Uterus (tissue), 4 donors: ENCODE data around the gene LCN10. TPM values are rescaled to one million over a fixed set of nuclear protein-coding genes. Genes with fewer than 3 reads are reported as not detected.

Source experiments
- DNase-seq, 2 donors: peaks; one replicate each; pipeline ENCODE4 v3.0.0-alpha.2; 2019 to 2020
- H3K27ac ChIP-seq, 2 donors: fragments of 200-600 bp; sonication (generic); 1 replicate in 1 of 2; 2 replicates in 1 of 2; pipeline ENCODE4 v1.5.1; 2016 to 2018
- H3K27me3 ChIP-seq, 2 donors: fragments of 200-600 bp; sonication (generic); one replicate each; pipeline ENCODE4 v1.5.1; 2018 to 2019; ENCODE audit warnings: control low read depth in 1 of 2
- H3K36me3 ChIP-seq, 2 donors: fragments of 200-600 bp; sonication (generic); one replicate each; pipeline ENCODE4 v1.5.1; 2019; ENCODE audit warnings: control low read depth in 1 of 2
- H3K4me1 ChIP-seq, 2 donors: fragments of 200-600 bp; sonication (generic); one replicate each; pipeline ENCODE4 v1.5.1; 2018 to 2019; ENCODE audit warnings: control low read depth in 1 of 2
- H3K4me3 ChIP-seq, 2 donors: fragments of 200-600 bp; sonication (generic); 1 replicate in 1 of 2; 2 replicates in 1 of 2; pipeline ENCODE4 v1.5.1; 2018 to 2019; ENCODE audit warnings: mild to moderate bottlenecking in 1 of 2
- H3K9me3 ChIP-seq, 2 donors: fragments of 200-600 bp; sonication (generic); one replicate each; pipeline ENCODE4 v1.5.1; 2019; ENCODE audit warnings: control low read depth in 1 of 2
- CTCF ChIP-seq, 4 experiments: fragments of 200-600 bp in 2 of 4; fragments of 450-650 bp in 2 of 4; sonication (generic) in 2 of 4; IDR thresholded peaks; one replicate each; pipeline ENCODE4 v1.5.1; 2016 to 2019; ENCODE audit warnings: antibody characterized with exemption in 4 of 4, mild to moderate bottlenecking in 2 of 4, moderate library complexity in 1 of 4
- POLR2A ChIP-seq, 2 donors: fragments of 450-650 bp; IDR thresholded peaks; one replicate each; pipeline ENCODE4 v1.6.1; 2016; ENCODE audit warnings: antibody characterized with exemption in 2 of 2, mild to moderate bottlenecking in 1 of 2, moderate library complexity in 1 of 2
- intact Hi-C: fragments of 100-400 bp; cut with DNase I; formaldehyde crosslinking; loops from one replicate; pipeline ENCODE4 v1.15.1; 2023; ENCODE audit warnings: low total_unique reads
- total RNA-seq, 4 donors: library from RNA; depleted of rRNA in 3 of 4; stranded (reverse); fragments of >200 nt in 3 of 4; gene quantifications; one replicate each; pipeline versions ENCODE4 v1.1.0 to v1.2.4, GENCODE V29; 2014 to 2023
- donor health status: DM: yes; HTN: yes; CAD: no.

Gene LCN10
- total RNA-seq, 4 donors from 2014 or later, result 0.55 to 81.4 (median 20.4) TPM

GRCh38 chr9:136760424-136760823, 17.7 kb upstream of the LCN10 start:
- no peaks in the 10 kb centered on the region for H3K4me1 ChIP-seq
- intact Hi-C loops, result no loop called here
- no peaks in the 10 kb centered on the region for H3K36me3 ChIP-seq
- no peaks in the 10 kb centered on the region for H3K27me3 ChIP-seq
- H3K27ac ChIP-seq, result no peak overlapping the region
- H3K4me3 ChIP-seq, result no peak overlapping the region
- no peak for DNase-seq
- no peaks in the 10 kb centered on the region for H3K9me3 ChIP-seq
- TF ChIP-seq POLR2A (IDR thresholded peaks at IDR 0.05) (no peak), CTCF (IDR thresholded peaks at IDR 0.05) (no peak)

DNA sequence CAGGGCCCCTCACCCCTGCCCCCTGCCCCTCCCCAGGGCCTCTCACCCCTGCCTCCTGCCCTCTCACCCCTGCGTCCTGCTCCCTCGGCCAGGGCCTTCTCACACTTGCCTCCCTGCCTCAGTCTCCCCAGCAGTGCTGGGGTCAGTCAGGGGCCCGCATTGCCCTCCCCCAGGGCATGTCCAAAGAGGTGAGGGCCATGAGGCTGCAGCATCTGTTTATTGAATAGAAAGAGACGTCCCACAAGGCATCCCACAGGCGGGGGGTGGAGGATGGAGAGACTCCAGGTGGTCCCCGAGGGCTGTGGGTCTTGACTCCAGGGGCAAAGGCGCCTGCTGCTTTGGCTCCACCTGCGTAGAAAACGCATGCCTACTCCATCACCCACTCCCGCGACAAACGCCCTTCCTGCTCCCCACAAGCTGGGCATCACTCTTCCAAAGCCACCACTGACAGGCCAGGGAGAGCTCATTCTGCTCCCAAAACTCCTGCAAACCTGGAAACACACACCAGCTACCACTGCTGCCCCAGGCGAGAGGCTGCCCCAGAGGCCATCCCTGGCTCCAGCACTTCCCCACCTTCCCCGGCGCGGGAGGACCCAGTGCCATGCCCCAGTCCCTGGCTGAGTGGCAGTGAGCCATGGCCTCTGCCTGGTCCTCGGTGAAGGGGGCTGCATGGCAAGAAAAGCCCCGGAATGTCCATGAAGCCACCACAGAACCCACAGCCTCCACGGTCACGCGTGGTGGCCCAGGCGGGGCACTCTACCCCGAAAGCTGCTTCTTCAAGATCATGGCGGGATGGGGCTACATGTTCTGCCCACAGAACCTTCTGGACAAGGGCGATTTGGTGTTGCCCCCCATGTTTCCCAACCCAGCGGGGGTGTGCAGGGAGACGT, 16.9 kb upstream of the LCN10 start:
- DNase-seq, result no peak

GRCh38 chr9:136759001-136759400, 16.3 kb upstream of the LCN10 start:
- intact Hi-C loops, result no loop called here
- Histone ChIP-seq H3K27ac (no peak overlapping the region), H3K4me1 (no peaks in the 10 kb centered on the region), H3K9me3 (no peaks in the 10 kb centered on the region), H3K36me3 (no peaks in the 10 kb centered on the region), H3K27me3 (no peaks in the 10 kb centered on the region), H3K4me3 (no peak overlapping the region)
- no peak for DNase-seq
- TF ChIP-seq CTCF (IDR thresholded peaks at IDR 0.05), result no peak

More for the DNA sequence above, 16.9 kb upstream of the LCN10 start:
- Histone ChIP-seq H3K36me3 (no peaks in the 10 kb centered on the region), H3K4me1 (no peaks in the 10 kb centered on the region), H3K4me3 (no peak overlapping the region), H3K27ac (no peak overlapping the region), H3K27me3 (no peaks in the 10 kb centered on the region), H3K9me3 (no peaks in the 10 kb centered on the region)
- intact Hi-C loops, result no loop called here
- no peak for TF ChIP-seq POLR2A (IDR thresholded peaks at IDR 0.05)
- no peak for TF ChIP-seq CTCF (IDR thresholded peaks at IDR 0.05)

DNA sequence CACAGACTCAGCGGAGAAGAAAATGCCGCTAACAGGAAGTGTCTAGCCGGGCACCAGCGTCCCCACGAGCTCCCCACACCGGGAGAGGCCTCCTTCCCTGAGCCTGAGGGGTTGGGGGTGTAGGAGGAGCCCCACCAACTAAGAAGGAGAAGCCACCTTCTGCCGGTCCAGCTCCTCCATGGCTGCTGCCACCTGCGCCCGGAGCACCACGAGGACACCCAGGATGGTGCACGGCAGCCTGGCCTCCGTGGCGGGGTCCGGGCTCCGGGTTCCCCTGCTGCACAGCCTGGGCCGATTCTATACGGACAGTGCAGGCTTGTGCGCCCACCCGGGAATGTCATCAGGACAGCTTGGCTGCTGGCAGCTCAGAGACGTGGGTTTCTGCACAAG, 15.0 kb upstream of the LCN10 start:
- TF ChIP-seq POLR2A (IDR thresholded peaks at IDR 0.05), result no peak
- TF ChIP-seq CTCF (IDR thresholded peaks at IDR 0.05), result no peak
- H3K27me3 ChIP-seq, result no peaks in the 10 kb centered on the region
- no peak for DNase-seq
- no peaks in the 10 kb centered on the region for H3K9me3 ChIP-seq
- H3K4me1 ChIP-seq, result no peaks in the 10 kb centered on the region
- no peak overlapping the region for H3K27ac ChIP-seq
- H3K36me3 ChIP-seq, result no peaks in the 10 kb centered on the region
- no peak overlapping the region for H3K4me3 ChIP-seq
- intact Hi-C loops, result no loop called here

- no peak overlapping the region for H3K4me3 ChIP-seq
- no peak for TF ChIP-seq CTCF (IDR thresholded peaks at IDR 0.05)
- no peak for TF ChIP-seq POLR2A (IDR thresholded peaks at IDR 0.05)
- H3K27me3 ChIP-seq, result no peaks in the 10 kb centered on the region
- H3K27ac ChIP-seq, result no peak overlapping the region
- DNase-seq, result no peak
- intact Hi-C loops, result no loop called here
- no peaks in the 10 kb centered on the region for H3K9me3 ChIP-seq
- H3K36me3 ChIP-seq, result no peaks in the 10 kb centered on the region
- H3K4me1 ChIP-seq, result no peaks in the 10 kb centered on the region
These were observed 14.6 kb upstream of the LCN10 start for GRCh38 chr9:136757328-136757727.
